Stimulated activated CD4-positive, alpha-beta T cell treated with anti-CD3 and anti-CD28 coated beads, Interleukin-12 subunit alpha, Interleukin-12 subunit beta, amount 100 ng/mL, for 48 hours (primary cell): ENCODE data around the gene MED16.

Experiments used
- DNase-seq, 3 donors: peaks; one replicate each; pipeline ENCODE4 v3.0.0-alpha.2; 2020; ENCODE audit warnings: low read depth in 2 of 3, low spot score in 1 of 3

MED16 gene, protein sequence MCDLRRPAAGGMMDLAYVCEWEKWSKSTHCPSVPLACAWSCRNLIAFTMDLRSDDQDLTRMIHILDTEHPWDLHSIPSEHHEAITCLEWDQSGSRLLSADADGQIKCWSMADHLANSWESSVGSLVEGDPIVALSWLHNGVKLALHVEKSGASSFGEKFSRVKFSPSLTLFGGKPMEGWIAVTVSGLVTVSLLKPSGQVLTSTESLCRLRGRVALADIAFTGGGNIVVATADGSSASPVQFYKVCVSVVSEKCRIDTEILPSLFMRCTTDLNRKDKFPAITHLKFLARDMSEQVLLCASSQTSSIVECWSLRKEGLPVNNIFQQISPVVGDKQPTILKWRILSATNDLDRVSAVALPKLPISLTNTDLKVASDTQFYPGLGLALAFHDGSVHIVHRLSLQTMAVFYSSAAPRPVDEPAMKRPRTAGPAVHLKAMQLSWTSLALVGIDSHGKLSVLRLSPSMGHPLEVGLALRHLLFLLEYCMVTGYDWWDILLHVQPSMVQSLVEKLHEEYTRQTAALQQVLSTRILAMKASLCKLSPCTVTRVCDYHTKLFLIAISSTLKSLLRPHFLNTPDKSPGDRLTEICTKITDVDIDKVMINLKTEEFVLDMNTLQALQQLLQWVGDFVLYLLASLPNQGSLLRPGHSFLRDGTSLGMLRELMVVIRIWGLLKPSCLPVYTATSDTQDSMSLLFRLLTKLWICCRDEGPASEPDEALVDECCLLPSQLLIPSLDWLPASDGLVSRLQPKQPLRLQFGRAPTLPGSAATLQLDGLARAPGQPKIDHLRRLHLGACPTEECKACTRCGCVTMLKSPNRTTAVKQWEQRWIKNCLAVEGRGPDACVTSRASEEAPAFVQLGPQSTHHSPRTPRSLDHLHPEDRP

DNA sequence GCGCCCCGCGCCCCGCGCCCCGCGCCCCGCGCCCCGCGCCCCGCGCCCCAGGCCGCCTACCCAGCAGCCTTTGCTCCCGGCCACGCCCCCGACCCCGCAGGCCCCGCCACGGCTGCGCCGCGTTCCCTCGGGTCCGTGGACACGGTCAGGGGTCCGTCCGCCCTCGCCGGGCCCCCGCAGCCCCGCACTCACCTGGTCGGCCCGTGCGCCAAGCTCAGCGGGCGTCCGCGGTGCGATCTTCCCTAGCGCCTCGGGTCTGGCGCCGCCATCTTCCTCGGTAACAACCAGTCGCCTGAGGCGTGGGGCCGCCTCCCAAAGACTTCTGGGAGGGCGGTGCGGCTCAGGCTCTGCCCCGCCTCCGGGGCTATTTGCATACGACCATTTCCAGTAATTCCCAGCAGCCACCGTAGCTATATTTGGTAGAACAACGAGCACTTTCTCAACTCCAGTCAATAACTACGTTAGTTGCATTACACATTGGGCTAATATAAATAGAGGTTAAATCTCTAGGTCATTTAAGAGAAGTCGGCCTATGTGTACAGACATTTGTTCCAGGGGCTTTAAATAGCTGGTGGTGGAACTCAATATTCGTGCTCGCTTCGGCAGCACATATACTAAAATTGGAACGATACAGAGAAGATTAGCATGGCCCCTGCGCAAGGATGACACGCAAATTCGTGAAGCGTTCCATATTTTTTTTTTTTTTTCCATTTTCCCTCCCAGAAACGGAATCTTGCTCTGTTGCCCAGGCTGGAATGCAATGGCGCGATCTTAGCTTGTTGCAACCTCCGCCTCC is at the start of gene MED16, which contains the start of gene RNU6-9:
Gene MED16 (minus strand): TSS at position 294 of the 796 bp plus-strand sequence. CDS start 2,056 bp downstream, outside the sequence.
Gene RNU6-9 (plus strand): TSS at position 591 of the 796 bp plus-strand sequence.
- peak; percentile 82 to 84 (median 83) for DNase-seq

DNA sequence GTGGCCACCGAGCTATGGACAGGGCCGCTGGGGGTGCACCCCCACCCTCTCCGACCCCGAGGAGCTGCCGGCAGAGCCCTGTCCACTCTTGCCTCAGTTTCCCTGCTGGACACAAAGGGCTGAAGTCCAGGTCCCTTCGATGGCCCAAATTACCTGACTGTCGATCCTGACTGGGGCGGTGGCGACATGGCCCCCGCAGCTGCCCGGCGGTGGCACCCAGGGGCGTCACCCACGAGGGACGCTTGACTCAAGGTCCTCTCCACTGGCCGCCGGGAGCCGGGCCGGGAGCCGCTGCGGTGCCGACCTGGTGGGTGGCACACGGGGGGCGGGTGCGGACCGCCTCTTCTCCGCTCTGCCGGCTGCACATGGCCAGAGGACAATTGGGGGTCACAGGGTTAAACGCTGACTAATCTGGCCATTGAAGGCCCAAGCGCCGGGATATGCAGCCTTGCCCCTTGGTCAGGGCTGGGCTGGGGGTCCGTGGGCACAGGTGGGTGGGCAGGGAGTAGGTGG is 49.2 kb upstream of the MED16 start:
- DNase-seq, result no peak

DNA sequence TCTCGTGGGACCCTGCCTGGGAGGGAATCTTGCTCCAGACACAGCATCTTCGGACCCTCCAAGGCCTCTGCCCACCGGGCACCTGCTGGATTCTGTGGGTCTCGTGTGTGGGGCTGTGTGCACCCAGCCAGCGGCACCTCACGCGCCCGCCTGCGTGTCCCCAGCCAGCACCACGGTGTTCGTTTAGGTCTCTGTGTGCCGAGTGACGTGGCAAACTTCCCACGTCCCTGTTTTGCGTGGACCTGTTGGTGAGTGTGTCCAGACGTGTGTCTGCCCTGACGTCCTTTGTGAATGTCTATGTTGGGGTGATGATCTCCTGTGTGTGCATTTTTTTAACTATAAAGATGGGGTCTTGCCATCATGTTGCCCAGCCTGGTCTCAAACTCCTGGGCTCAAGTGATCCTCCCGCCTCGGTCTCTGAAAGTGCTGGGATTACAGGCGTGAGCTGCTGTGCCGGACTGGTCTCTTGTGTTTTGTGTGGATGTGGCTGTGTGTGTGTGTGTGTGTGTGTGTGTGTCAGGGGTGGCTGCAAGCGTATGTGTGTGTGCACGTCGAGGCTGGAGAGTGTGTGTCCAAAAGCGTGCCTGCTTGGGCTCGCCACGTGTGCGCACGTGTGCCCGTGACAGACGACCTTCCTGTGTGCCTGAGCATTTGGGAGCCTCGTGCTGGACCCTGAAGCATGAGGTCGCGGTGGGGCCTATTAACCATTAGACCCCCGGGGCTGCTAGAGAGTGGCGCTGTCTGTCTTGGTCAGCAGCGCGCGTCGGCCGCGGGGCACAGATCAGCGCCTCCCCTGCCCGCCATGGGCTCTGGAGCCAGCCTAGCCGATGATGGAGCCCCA is 48.5 kb upstream of the MED16 start:
- DNase-seq, result no peak

DNA sequence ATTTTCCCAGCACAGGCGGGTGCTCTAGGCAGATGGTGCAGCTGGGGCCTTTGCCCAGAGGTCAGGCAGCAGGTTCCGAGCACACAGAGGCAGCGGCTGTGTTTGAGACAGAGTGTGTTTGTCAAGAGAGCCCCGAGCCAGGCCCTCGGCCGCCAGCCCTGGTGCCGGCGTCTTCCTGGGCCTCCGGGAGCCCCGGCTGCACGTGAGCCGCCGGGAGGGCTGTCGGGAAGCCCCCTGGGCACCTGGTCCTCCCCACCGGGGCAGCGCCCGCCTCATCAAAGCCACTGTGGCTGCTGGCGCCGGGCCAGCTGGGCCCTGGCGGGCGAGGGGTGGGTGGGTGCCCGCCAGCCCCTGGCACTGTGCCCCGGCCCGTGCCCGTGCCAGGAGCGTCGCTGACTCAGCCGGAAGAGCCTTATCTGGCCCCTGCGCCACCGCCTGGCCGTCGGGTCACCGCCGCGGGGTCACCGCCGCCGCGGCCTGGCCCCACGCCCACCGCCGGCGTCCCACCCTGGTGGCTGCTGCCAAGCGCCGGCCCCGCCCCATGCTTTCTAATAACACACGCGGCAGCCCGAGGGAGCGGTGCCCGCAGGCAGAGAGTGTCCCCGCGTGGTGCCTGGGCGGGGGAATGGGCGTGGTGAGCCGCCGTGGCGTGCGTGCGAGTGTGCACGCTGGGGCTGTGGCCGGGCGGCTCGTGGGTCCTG is 47.8 kb upstream of the MED16 start:
- peak in 1 of 3 donors; percentile 51 for DNase-seq

DNA sequence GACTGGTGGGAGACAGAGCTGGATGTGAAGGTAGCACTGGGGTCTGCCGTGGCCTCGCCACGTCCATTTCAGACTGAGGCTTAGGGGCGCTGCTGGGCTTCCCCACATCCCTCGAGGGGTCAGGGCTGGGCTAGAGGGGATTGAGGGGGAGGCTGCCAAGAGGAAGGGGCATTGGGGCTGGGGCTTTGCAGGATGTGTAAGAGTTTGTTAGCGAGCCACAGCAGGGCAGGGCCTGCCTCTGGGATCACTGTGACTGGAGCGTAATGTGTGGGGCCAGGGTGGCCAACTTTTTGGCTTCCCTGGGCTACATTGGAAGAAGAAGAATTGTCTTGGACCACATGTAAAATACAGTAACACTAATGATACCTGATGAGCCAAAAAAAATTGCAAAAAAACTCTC is 46.9 kb upstream of the MED16 start:
- no peak for DNase-seq

DNA sequence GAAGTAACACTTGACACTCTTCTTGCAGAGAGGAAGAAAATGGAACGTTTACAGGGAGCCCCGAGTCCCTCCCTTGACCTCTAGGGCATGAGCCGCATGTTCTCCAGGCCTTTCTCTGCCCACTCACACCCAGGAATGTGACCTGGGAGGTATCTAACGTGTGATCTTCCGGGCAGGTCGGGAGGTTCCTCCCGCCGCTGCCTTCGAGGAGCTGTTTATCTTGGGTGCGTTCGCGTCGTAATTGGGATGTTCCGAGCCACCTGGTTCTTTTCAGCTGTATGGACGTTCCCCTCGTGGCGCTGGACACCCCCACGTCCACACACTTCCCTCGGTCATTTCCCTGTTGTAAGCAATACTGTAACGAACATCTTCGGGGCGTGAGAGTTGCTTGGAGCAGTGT is 46.5 kb upstream of the MED16 start:
- DNase-seq, result no peak

DNA sequence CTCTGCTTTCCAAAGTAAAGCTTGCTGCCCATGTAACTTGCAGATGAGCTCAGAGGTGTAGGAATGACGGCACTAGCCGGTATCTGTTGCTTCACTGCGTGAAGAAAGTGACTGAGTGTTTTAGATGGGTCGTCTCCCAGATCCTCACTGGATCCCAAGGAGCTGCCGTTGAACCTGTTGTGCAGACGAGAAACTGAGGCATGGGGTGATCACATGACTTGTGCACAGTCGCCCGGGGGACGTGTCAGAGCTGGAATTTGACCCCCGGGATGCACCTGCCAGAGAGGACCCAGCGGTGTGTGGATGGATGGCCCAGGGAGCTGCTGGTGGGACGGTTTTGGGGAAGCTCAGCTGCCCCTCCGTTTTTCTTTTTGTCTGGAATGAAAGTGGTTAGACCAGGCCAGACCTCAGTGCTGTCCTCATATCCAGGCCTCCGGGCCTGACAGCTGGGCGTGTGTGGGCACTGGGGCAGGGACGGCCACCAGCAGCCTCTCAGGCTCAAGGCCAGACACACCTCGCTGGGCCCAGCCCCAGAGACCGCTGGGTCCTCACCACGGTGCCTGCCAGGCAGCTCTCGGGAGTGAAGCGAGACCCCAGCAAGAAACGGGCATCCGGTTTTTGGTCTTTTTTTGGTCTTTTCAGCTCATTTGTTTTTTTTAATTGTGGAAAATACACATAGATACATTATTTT is 45.4 kb upstream of the MED16 start:
- DNase-seq, result no peak

DNA sequence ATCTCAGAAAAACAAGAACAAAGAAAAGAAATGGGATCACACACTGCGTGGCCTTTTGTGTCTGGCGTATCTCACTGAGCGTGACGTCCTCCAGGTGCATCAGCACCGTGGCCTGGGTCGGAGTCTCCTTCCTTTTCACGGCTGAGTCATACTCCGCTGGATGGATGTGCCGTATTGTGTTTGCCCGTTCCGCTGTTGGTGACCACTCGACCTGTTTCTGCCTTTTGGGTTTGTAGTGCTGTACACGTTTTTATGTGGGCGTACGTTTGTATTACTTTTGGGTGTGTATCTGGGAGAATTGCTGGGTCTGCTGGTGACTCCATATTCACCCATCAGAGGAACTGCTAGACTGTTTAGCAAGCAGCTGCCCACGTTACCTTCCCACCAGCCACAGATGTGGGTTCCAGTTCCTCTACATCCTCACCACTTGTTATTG is 44.3 kb upstream of the MED16 start:
- no peak for DNase-seq

DNA sequence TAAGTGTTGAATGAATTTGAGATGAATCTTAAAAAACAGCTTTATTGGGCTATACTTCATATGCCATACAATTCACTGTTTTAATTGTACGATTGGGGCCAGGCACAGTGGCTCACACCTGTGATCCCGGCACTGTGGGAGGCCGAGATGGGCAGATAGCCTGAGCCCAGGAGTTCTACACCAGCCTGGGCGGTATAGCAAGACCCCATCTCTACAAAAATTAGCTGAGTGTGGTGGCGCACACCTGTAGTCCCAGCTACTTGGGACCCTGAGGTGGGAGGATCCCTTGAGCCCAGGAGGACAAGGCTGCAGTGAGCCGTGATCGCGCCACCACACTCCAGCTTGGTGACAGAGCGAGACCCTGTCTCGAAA is 43.2 kb upstream of the MED16 start:
- DNase-seq, result no peak

DNA sequence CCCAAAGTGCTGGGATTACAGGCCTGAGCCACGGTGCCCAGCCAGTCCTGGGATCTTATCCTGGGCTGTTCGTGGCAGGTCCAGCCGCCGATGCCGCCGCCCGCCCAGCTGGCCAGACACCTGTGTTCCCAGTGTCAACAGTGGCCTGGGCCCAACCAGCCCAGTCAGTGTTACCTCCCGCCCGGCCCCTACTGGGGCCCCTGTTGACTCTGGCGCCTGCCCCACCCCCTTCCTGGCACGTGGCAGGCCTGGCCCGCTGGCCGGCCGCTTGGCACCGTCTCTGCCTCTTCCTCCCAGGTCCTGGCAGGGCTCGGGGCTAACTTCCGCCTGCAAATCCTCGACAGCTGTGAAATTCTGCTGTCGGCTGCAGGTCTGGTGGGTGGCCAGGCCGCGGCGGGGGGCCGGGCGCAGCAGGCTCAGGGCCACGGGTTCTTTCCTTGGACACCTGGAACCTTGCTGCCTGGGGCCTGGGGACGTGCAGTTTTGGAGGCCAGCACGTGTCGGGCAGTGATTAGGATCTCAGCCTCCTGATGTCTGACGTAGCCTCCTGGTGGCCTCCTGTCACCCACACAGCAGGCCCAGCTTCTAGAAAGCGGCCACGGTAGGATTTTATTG is 42.0 kb upstream of the MED16 start:
- no peak for DNase-seq

DNA sequence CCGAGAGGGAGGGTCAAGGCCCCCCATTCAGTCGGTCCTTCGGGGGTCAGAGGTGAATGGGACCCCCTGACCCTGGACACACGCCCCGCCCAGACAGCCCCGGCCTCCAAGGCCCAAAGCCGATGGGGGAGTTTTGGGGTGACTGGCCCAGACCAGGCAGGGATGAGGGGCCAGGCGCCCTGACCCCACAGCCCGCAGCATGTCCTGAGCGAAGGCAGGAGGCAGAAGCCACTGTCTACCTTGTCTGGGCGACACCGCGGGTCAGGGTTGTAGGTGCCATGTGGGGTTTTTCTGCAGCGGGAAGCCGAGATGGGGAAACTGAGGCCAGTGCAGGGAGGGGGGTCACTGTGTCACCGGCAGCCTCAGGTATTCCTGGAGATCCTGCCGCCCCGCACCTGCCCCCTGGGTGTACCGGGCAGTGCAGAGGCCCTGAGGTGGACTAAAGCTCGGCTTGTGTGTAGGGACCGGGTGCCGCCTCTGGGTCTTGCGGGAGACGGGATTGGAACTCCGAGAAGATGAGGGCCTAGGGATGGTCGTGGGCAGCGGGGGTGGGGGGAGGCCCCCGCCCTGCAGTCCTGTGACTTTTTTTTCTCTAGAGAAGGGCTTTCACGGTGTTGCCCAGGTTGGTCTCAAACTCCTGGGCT is 41.3 kb upstream of the MED16 start:
- DNase-seq, result no peak

DNA sequence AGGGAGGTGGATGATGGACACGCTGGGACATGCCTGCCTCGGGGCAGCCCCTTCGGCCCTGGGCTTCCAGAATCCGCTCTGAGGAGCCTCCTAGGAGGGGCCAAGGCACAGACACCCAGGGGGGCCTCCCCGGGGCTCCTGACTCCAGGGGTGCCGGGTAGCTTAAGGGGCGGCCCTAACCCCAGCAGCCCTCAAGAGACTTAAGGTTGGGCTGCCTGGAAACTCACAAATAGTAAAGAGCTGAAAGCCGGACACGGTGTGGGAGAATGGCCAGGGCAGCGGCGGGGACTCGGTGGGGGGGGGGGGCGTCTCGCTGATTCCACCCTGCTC is 40.5 kb upstream of the MED16 start:
- no peak for DNase-seq

DNA sequence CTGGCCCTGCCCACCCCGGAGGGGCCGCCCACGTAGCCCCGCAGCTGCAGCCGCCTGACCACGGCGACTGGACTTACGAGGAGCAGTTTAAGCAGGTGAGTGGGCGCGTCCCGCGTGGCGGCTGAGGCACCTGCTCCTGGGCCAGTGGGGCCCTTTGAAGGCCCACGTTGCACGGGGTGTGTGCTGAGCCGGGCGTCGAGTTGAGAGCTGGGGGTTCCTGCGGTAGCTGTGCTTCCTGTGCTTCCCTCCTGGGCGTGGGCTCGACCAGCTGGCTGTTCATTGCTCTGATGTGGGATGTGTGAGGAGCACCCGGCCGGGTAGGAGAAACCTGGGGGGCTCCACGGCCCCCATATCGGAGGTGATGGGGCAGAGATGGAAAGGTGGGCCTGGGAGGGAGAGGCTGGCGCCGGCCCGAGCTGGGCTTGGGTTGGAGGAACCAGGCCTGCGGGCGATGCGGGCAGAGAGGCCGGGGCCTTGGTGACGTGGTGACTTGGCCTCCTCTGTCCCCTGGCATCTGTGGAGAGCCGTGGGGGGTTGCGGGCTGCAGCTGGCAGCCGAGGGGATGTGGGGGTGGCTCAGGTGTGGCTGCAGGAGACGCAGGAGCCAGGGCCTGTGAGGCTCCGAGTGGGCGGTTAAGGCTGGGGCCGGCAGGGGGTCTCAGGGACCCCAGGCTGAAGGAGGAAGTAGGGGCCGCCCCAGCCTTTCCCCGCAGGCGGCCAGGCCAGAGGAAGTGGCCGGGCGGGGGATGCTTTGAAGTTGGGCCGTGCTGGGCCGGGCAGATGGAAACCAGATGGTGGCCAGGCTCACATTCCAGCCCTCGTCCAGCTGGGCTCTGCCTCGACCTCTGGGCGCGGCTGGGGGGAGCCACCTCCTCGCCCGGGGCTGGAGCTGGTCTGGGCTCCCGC is 39.9 kb upstream of the MED16 start:
- DNase-seq, result no peak

DNA sequence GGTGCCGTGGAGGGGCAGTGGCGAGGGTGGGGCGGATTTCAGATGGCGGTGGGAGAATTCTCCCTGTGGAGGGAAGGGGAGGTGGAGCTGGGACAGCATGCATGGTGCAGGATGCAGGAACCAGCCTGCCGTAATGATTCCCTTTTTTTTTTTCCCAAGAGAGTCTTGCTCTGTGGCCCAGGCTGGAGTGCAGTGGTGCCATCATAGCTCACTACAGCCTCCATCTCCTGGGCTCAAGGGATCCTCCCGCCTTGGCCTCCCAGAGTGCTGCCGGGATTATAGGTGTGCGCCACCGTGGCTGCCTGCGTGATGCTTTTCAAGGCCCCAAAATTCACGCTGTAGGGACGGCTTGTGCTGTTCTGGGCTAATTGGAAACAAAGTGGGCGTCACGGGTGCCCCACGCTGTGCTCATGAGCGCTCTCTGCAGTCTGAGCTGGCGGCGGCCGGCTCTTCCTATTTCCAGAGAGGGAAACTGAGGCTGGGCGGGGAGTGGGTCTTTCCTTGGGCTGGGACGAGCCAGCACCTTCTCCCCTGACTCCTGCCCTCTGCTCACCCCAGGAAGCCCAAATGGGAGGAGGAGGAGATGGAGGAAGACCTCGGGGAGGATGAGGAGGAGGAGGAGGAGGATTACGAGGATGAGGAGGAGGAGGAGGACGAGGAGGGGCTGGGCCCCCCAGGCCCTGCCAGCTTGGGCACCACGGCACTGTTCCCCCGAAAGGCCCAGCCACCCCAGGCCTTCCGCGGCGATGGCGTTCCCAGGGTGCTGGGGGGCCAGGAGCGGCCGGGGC is 39.1 kb upstream of the MED16 start:
- no peak for DNase-seq

DNA sequence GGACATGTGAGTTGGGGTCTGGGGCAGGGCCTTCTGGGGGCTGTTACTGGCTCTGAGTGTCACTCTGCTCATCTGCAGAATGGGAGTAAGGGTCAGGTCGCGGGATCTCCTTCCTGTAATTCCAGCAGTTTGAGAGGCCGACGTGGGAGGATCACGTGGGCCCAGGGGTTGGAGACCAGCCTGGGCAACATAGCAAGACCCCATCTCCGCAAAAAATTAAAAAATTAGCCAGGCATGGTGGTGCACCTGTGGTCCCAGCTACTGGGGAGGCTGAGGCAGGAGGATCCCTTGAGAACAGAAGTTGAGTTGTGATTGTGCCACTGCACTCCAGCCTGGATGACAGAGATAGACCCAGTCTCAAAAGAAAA is 36.9 kb upstream of the MED16 start:
- DNase-seq, result no peak

DNA sequence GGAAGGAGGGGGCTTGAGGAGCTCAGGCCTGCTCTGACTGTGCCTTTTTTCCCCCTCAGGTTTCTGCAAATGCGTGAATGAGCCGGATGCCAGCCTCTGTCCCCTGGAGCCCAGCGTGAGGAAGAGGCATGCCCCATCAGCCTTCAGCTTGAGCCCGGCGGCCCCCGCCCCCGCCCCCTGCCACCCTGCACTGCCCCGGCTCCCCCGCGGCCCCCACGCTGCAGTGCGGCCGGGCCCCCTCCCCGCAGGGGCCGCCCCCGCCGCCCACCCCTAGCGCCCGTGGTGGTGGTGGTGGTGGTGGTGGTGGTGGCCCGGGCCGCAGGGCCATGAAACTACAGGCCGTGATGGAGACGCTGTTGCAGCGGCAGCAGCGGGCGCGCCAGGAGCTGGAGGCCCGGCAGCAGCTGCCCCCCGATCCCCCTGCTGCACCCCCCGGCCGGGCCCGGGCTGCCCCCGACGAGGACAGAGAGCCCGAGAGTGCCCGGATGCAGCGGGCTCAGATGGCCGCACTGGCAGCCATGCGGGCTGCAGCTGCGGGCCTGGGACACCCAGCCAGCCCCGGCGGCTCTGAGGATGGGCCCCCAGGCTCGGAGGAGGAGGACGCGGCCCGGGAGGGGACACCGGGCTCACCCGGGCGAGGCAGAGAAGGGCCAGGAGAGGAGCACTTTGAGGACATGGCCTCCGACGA is 36.4 kb upstream of the MED16 start:
- no peak for DNase-seq
